ENCODE measurements around the gene IPPK.

GRCh38 chr9:92679413-92680165, 9.7 kb upstream of the IPPK start:
- TF ChIP-seq EZH2 (IDR thresholded peaks at IDR 0.05; ENCODE audit: insufficient read depth, poor library complexity, severe bottlenecking) (no peak), EZH2phosphoT487 (IDR thresholded peaks at IDR 0.05; ENCODE audit: insufficient read depth, low read depth) (no peak)

Measured in GM23248 (cell line).